WTC11 (cell line): Measurements from ENCODE around the gene PHAF1. TPM values are rescaled to one million over a fixed set of nuclear protein-coding genes. Genes with fewer than 3 reads are reported as not detected.

Experiments
- ATAC-seq: fragments of 200-7000 bp; cut with Tn5 transposase; 2 replicates; pipeline ENCODE4 v1.10.0; 2021; ENCODE audit warnings: mild to moderate bottlenecking, moderate library complexity
- CTCF ChIA-PET: fragments of 300-600 bp; sonication (Branson Sonifier 250); formaldehyde crosslinking; loops from one replicate; lab custom pipeline; 2021; ENCODE audit warnings: antibody characterized with exemption; lab: Charles Lee
- POLR2A ChIA-PET: fragments of 350-600 bp; sonication (Branson Sonifier 250); formaldehyde crosslinking; loops from one replicate; lab custom pipeline; 2021; ENCODE audit warnings: antibody characterized with exemption; lab: Charles Lee
- DNase-seq: peaks from one replicate; pipeline ENCODE4 v3.0.0; 2021; ENCODE audit warnings: low spot score
- H3K27ac Mint-ChIP-seq: 2 replicates; pipeline ENCODE4 v1.8.0; 2021; ENCODE audit warnings: mixed read lengths
- H3K27me3 Mint-ChIP-seq: 2 replicates; pipeline ENCODE4 v1.8.0; 2021; ENCODE audit warnings: low read depth, mild to moderate bottlenecking, moderate library complexity, mixed read lengths
- H3K36me3 Mint-ChIP-seq: 2 replicates; pipeline ENCODE4 v1.8.0; 2021; ENCODE audit warnings: mixed read lengths
- H3K4me1 Mint-ChIP-seq: 2 replicates; pipeline ENCODE4 v1.8.0; 2022; ENCODE audit warnings: mixed read lengths
- H3K4me3 Mint-ChIP-seq: 2 replicates; pipeline ENCODE4 v1.8.0; 2021; ENCODE audit warnings: mild to moderate bottlenecking, moderate library complexity, mixed read lengths
- H3K9me3 Mint-ChIP-seq: 2 replicates; pipeline ENCODE4 v1.8.0; 2021; ENCODE audit warnings: mixed read lengths
- IRF2 ChIP-seq: sonication (generic); formaldehyde crosslinking; IDR thresholded peaks from 2 replicates; pipeline ENCODE4 v1.8.0; 2022; ENCODE audit warnings: low read depth, missing genetic modification reagents, borderline replicate concordance
- JAZF1 ChIP-seq: fragments of 250-450 bp; sonication (Bioruptor Pico); IDR thresholded peaks from 2 replicates; pipeline ENCODE4 v1.9.0; 2021; ENCODE audit warnings: moderate library complexity, mild to moderate bottlenecking, inconsistent platforms
- NFATC4 ChIP-seq: fragments of 250-450 bp; sonication (Bioruptor Pico); IDR thresholded peaks from 2 replicates; pipeline ENCODE4 v1.9.0; 2021; ENCODE audit warnings: mild to moderate bottlenecking
- TEAD4 ChIP-seq: sonication (generic); formaldehyde crosslinking; IDR thresholded peaks from 2 replicates; pipeline ENCODE4 v1.8.0; 2022; ENCODE audit warnings: mild to moderate bottlenecking, missing genetic modification reagents
- ZNF317 ChIP-seq: sonication (generic); formaldehyde crosslinking; IDR thresholded peaks from 2 replicates; pipeline ENCODE4 v1.8.1; 2023; ENCODE audit warnings: low read depth, mild to moderate bottlenecking, moderate library complexity, missing genetic modification reagents, borderline replicate concordance
- total RNA-seq: library from RNA; stranded (reverse); gene quantifications from 3 replicates; pipeline ENCODE4 v1.2.3, GENCODE V29; 2021
- TF ChIP-seq, protein P1 (sequence below): fragments of 250-450 bp; sonication (Bioruptor Pico); conservative IDR thresholded peaks from 2 replicates; pipeline ENCODE4 v1.9.0; 2021; ENCODE audit warnings: mild to moderate bottlenecking
- TF ChIP-seq, protein P2 (sequence below): sonication (generic); formaldehyde crosslinking; IDR thresholded peaks from 2 replicates; pipeline ENCODE4 v1.8.1; 2023; ENCODE audit warnings: mild to moderate bottlenecking, missing genetic modification reagents, borderline replicate concordance
- TF ChIP-seq, protein P3 (sequence below): sonication (generic); formaldehyde crosslinking; IDR thresholded peaks from 2 replicates; pipeline ENCODE4 v1.8.0; 2022; ENCODE audit warnings: mild to moderate bottlenecking, missing genetic modification reagents
- TF ChIP-seq, protein P4 (sequence below): fragments of 250-450 bp; sonication (Bioruptor Pico); IDR thresholded peaks from 2 replicates; pipeline ENCODE4 v1.9.0; 2021; ENCODE audit warnings: mild to moderate bottlenecking
- TF ChIP-seq, protein P5 (sequence below): fragments of 200-600 bp; IDR thresholded peaks from 2 replicates; pipeline ENCODE4 v1.8.0; 2022; ENCODE audit warnings: antibody characterized with exemption
- TF ChIP-seq, protein P6 (sequence below): sonication (generic); formaldehyde crosslinking; IDR thresholded peaks from 2 replicates; pipeline ENCODE4 v1.8.0; 2023; ENCODE audit warnings: mild to moderate bottlenecking, missing genetic modification reagents
- TF ChIP-seq, protein P7 (sequence below): sonication (generic); formaldehyde crosslinking; IDR thresholded peaks from 2 replicates; pipeline ENCODE4 v1.8.0; 2022; ENCODE audit warnings: mild to moderate bottlenecking, missing genetic modification reagents
- TF ChIP-seq, protein P8 (sequence below): sonication (generic); formaldehyde crosslinking; IDR thresholded peaks from 2 replicates; pipeline ENCODE4 v1.8.0; 2023; ENCODE audit warnings: missing genetic modification reagents, mild to moderate bottlenecking, borderline replicate concordance

The PHAF1 gene
- total RNA-seq, 1 experiment from 2014 or later, result 18.8 TPM

DNA sequence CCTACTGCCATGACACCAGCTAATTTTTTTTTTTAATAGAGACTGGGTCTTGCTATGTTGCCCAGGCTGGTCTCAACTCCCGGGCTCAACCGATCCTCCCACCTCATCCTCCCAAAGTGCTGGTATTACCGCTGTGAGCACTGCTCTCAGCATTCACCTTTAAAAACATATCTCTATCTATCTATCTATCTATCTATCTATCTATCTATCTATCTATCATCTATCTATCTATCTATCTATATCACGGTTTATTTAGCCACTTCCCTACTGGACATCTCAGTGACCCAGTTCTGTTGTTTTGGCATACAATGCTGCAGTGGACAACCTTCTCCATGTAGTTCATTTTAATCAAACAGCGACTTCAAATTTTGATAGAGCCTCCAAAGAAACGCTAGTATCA, 1.3 kb upstream of the PHAF1 start:
- H3K36me3 Mint-ChIP-seq, result no peaks in the 10 kb centered on the region
- H3K4me3 Mint-ChIP-seq, result no peak overlapping the region
- DNase-seq (no peak), ATAC-seq (no peak)
- POLR2A ChIA-PET, result no interaction called here
- H3K9me3 Mint-ChIP-seq, result no peaks in the 10 kb centered on the region
- H3K4me1 Mint-ChIP-seq, result peaks cover 17% of the 10 kb centered on the region
- 0 out of 2 replicates have a peak, but pooled peaks cover 5% of the 10 kb centered on the region for H3K27me3 Mint-ChIP-seq
- CTCF ChIA-PET, result interaction anchor here (1.3 to 2.7 kb wide), 2 partner anchors 47 to 91 kb away, joined by 5 to 15 read pairs; no protein-coding TSS in a partner anchor
- TF ChIP-seq IRF2, result no peak
- TF ChIP-seq, protein P1, sequence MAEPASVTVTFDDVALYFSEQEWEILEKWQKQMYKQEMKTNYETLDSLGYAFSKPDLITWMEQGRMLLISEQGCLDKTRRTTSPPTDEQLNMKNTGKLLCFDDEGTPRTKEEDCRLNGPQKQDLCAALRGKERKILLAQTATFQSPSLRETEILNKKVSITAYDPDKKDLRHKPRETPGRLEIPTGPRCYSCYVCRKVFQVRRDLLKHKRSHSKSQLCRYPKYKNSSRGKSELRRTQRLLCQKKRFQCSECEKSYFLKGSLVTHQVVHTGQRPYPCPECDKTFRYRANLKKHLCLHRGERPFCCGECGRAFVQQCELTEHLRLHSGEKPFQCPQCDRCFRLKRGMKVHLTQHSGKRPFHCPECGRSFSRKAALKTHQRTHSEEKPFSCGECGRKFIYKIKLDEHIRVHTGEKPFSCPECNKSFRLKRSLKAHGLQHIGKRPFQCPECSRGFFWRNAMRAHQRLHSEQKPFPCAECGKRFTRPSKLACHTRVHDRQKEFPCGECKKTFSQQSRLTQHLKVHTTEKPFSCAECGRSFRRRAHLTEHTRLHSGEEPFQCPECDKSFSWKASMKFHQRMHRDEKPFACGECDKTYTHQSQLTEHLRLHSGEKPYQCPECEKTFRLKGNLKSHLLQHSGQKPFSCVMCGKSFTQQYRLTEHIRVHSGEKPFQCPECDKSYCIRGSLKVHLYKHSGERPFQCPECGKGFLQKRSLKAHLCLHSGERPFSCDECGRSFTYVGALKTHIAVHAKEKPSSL (CRISPR knock-in tag), result no peak
- TF ChIP-seq, protein P2, sequence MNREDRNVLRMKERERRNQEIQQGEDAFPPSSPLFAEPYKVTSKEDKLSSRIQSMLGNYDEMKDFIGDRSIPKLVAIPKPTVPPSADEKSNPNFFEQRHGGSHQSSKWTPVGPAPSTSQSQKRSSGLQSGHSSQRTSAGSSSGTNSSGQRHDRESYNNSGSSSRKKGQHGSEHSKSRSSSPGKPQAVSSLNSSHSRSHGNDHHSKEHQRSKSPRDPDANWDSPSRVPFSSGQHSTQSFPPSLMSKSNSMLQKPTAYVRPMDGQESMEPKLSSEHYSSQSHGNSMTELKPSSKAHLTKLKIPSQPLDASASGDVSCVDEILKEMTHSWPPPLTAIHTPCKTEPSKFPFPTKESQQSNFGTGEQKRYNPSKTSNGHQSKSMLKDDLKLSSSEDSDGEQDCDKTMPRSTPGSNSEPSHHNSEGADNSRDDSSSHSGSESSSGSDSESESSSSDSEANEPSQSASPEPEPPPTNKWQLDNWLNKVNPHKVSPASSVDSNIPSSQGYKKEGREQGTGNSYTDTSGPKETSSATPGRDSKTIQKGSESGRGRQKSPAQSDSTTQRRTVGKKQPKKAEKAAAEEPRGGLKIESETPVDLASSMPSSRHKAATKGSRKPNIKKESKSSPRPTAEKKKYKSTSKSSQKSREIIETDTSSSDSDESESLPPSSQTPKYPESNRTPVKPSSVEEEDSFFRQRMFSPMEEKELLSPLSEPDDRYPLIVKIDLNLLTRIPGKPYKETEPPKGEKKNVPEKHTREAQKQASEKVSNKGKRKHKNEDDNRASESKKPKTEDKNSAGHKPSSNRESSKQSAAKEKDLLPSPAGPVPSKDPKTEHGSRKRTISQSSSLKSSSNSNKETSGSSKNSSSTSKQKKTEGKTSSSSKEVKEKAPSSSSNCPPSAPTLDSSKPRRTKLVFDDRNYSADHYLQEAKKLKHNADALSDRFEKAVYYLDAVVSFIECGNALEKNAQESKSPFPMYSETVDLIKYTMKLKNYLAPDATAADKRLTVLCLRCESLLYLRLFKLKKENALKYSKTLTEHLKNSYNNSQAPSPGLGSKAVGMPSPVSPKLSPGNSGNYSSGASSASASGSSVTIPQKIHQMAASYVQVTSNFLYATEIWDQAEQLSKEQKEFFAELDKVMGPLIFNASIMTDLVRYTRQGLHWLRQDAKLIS, result no peak
- H3K27ac Mint-ChIP-seq, result no peak overlapping the region

DNA sequence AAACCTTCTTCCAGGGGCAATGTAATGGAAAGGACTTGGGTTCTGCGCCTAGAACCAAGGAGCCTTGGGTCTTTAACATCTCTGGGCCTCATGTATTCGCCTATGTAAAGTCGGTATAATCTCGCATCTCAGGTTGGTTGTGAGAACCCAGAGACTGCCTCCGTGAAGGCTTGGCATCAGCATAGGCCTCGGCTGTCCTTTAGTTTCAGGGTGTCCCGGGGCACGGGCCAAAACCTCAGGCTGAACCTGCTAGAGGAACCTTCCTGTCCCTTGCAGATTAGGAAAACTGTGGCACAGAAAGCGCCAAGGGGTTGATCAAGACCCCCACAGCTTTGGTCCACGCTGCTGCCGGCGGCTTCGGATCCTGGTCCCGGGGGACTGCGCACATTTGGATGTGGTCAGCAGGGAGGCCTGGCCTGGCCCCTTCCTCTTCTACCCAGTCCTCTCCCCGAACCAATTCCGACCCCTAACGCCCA, 772 bp upstream of the PHAF1 start:
- ChIA-PET CTCF (interaction anchor here (1.3 kb wide), 1 partner anchor 91 kb away, joined by 5 read pairs; no protein-coding TSS in a partner anchor), POLR2A (no interaction called here)
- DNase-seq (no peak), ATAC-seq (no peak)
- Mint-ChIP-seq H3K27me3 (0 out of 2 replicates have a peak, but pooled peaks cover 5% of the 10 kb centered on the region), H3K27ac (no peak overlapping the region), H3K36me3 (no peaks in the 10 kb centered on the region), H3K4me1 (peaks cover 17% of the 10 kb centered on the region), H3K4me3 (peak overlapping the region; percentile 99), H3K9me3 (no peaks in the 10 kb centered on the region)
- TF ChIP-seq, protein P3, sequence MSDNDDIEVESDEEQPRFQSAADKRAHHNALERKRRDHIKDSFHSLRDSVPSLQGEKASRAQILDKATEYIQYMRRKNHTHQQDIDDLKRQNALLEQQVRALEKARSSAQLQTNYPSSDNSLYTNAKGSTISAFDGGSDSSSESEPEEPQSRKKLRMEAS, result no peak
- TF ChIP-seq ZNF317, result no peak
- no peak for TF ChIP-seq NFATC4 (CRISPR knock-in tag)
- TF ChIP-seq, protein P4, sequence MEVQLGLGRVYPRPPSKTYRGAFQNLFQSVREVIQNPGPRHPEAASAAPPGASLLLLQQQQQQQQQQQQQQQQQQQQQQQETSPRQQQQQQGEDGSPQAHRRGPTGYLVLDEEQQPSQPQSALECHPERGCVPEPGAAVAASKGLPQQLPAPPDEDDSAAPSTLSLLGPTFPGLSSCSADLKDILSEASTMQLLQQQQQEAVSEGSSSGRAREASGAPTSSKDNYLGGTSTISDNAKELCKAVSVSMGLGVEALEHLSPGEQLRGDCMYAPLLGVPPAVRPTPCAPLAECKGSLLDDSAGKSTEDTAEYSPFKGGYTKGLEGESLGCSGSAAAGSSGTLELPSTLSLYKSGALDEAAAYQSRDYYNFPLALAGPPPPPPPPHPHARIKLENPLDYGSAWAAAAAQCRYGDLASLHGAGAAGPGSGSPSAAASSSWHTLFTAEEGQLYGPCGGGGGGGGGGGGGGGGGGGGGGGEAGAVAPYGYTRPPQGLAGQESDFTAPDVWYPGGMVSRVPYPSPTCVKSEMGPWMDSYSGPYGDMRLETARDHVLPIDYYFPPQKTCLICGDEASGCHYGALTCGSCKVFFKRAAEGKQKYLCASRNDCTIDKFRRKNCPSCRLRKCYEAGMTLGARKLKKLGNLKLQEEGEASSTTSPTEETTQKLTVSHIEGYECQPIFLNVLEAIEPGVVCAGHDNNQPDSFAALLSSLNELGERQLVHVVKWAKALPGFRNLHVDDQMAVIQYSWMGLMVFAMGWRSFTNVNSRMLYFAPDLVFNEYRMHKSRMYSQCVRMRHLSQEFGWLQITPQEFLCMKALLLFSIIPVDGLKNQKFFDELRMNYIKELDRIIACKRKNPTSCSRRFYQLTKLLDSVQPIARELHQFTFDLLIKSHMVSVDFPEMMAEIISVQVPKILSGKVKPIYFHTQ, result no peak
- TF ChIP-seq, protein P5, sequence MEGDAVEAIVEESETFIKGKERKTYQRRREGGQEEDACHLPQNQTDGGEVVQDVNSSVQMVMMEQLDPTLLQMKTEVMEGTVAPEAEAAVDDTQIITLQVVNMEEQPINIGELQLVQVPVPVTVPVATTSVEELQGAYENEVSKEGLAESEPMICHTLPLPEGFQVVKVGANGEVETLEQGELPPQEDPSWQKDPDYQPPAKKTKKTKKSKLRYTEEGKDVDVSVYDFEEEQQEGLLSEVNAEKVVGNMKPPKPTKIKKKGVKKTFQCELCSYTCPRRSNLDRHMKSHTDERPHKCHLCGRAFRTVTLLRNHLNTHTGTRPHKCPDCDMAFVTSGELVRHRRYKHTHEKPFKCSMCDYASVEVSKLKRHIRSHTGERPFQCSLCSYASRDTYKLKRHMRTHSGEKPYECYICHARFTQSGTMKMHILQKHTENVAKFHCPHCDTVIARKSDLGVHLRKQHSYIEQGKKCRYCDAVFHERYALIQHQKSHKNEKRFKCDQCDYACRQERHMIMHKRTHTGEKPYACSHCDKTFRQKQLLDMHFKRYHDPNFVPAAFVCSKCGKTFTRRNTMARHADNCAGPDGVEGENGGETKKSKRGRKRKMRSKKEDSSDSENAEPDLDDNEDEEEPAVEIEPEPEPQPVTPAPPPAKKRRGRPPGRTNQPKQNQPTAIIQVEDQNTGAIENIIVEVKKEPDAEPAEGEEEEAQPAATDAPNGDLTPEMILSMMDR, result no peak
- TF ChIP-seq, protein P6, sequence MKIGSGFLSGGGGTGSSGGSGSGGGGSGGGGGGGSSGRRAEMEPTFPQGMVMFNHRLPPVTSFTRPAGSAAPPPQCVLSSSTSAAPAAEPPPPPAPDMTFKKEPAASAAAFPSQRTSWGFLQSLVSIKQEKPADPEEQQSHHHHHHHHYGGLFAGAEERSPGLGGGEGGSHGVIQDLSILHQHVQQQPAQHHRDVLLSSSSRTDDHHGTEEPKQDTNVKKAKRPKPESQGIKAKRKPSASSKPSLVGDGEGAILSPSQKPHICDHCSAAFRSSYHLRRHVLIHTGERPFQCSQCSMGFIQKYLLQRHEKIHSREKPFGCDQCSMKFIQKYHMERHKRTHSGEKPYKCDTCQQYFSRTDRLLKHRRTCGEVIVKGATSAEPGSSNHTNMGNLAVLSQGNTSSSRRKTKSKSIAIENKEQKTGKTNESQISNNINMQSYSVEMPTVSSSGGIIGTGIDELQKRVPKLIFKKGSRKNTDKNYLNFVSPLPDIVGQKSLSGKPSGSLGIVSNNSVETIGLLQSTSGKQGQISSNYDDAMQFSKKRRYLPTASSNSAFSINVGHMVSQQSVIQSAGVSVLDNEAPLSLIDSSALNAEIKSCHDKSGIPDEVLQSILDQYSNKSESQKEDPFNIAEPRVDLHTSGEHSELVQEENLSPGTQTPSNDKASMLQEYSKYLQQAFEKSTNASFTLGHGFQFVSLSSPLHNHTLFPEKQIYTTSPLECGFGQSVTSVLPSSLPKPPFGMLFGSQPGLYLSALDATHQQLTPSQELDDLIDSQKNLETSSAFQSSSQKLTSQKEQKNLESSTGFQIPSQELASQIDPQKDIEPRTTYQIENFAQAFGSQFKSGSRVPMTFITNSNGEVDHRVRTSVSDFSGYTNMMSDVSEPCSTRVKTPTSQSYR, result no peak
- TF ChIP-seq, protein P7, sequence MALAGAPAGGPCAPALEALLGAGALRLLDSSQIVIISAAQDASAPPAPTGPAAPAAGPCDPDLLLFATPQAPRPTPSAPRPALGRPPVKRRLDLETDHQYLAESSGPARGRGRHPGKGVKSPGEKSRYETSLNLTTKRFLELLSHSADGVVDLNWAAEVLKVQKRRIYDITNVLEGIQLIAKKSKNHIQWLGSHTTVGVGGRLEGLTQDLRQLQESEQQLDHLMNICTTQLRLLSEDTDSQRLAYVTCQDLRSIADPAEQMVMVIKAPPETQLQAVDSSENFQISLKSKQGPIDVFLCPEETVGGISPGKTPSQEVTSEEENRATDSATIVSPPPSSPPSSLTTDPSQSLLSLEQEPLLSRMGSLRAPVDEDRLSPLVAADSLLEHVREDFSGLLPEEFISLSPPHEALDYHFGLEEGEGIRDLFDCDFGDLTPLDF (CRISPR knock-in tag), result no peak
- TF ChIP-seq, protein P8, sequence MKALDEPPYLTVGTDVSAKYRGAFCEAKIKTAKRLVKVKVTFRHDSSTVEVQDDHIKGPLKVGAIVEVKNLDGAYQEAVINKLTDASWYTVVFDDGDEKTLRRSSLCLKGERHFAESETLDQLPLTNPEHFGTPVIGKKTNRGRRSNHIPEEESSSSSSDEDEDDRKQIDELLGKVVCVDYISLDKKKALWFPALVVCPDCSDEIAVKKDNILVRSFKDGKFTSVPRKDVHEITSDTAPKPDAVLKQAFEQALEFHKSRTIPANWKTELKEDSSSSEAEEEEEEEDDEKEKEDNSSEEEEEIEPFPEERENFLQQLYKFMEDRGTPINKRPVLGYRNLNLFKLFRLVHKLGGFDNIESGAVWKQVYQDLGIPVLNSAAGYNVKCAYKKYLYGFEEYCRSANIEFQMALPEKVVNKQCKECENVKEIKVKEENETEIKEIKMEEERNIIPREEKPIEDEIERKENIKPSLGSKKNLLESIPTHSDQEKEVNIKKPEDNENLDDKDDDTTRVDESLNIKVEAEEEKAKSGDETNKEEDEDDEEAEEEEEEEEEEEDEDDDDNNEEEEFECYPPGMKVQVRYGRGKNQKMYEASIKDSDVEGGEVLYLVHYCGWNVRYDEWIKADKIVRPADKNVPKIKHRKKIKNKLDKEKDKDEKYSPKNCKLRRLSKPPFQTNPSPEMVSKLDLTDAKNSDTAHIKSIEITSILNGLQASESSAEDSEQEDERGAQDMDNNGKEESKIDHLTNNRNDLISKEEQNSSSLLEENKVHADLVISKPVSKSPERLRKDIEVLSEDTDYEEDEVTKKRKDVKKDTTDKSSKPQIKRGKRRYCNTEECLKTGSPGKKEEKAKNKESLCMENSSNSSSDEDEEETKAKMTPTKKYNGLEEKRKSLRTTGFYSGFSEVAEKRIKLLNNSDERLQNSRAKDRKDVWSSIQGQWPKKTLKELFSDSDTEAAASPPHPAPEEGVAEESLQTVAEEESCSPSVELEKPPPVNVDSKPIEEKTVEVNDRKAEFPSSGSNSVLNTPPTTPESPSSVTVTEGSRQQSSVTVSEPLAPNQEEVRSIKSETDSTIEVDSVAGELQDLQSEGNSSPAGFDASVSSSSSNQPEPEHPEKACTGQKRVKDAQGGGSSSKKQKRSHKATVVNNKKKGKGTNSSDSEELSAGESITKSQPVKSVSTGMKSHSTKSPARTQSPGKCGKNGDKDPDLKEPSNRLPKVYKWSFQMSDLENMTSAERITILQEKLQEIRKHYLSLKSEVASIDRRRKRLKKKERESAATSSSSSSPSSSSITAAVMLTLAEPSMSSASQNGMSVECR (CRISPR knock-in tag), result no peak
- no peak for TF ChIP-seq TEAD4
- TF ChIP-seq JAZF1 (CRISPR knock-in tag), result no peak
